Measurements from ENCODE around the gene PGAP1. TPM values are rescaled to one million over a fixed set of nuclear protein-coding genes. Genes with fewer than 3 reads are reported as not detected.

Gene PGAP1
- total RNA-seq, 4 donors from 2014 or later, result 15.8 to 26.6 (median 18.8) TPM

GRCh38 chr2:196959734-196960338 lies 33.3 kb upstream of the PGAP1 start:
- no peak for DNase-seq
- WGBS, 2 donors (ENCODE audit: low coverage in 1 of 2), result 50 to 73% methylated on average over 1 to 3 of the region's 3 CpGs
- TF ChIP-seq POLR2A (IDR thresholded peaks at IDR 0.05), result no peak
- TF ChIP-seq, protein P1, sequence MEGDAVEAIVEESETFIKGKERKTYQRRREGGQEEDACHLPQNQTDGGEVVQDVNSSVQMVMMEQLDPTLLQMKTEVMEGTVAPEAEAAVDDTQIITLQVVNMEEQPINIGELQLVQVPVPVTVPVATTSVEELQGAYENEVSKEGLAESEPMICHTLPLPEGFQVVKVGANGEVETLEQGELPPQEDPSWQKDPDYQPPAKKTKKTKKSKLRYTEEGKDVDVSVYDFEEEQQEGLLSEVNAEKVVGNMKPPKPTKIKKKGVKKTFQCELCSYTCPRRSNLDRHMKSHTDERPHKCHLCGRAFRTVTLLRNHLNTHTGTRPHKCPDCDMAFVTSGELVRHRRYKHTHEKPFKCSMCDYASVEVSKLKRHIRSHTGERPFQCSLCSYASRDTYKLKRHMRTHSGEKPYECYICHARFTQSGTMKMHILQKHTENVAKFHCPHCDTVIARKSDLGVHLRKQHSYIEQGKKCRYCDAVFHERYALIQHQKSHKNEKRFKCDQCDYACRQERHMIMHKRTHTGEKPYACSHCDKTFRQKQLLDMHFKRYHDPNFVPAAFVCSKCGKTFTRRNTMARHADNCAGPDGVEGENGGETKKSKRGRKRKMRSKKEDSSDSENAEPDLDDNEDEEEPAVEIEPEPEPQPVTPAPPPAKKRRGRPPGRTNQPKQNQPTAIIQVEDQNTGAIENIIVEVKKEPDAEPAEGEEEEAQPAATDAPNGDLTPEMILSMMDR (IDR thresholded peaks at IDR 0.05), result no peak
- TF ChIP-seq POLR2AphosphoS5 (IDR thresholded peaks at IDR 0.05), result no peak
- TF ChIP-seq EP300 (IDR thresholded peaks at IDR 0.05; ENCODE audit: low read depth), result no peak
- in situ Hi-C loops (cut with MboI; ENCODE audit: low pct_ligation_motif_present in 1 of 4, low pct_unique_long_range_greater_than_20kb in 1 of 4, low sequenced_read_pairs in 3 of 4), result no loop called here
- Histone ChIP-seq H3K4me3 (no peak overlapping the region), H3K9me3 (no peaks in the 10 kb centered on the region), H3K27ac (no peak overlapping the region), H3K36me3 (no peaks in the 10 kb centered on the region), H3K4me1 (no peaks in the 10 kb centered on the region), H3K27me3 (no peaks in the 10 kb centered on the region)
- intact Hi-C loops (cut with DNase I; ENCODE audit: low total_unique reads), result no loop called here

DNA sequence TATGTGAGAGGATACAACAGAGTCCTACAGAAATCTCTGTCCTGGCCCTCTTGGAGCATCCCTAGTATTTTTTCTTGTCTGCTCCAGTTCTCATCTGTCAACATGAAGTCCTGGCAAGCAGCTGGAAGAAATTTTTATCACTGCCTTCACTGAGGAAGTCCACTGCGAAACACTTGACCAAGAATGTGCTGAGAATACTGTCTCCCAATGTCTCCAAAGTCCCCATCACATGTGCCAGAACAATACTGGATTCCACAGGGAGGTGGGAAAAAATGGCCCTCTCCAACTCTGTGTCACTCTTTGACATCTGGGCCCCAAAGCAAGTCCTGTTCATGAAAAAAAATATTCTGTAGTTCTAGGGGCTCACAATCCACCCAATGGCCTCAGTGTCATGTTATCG lies 32.8 kb upstream of the PGAP1 start:
- intact Hi-C loops (cut with DNase I; ENCODE audit: low total_unique reads), result no loop called here
- WGBS, 2 donors (ENCODE audit: low coverage in 1 of 2), result 95% methylated on average over 2 of the region's 2 CpGs; no CpG with 5 or more reads in 1 of the 2 donors
- no peak overlapping the region for H3K27ac ChIP-seq

DNA sequence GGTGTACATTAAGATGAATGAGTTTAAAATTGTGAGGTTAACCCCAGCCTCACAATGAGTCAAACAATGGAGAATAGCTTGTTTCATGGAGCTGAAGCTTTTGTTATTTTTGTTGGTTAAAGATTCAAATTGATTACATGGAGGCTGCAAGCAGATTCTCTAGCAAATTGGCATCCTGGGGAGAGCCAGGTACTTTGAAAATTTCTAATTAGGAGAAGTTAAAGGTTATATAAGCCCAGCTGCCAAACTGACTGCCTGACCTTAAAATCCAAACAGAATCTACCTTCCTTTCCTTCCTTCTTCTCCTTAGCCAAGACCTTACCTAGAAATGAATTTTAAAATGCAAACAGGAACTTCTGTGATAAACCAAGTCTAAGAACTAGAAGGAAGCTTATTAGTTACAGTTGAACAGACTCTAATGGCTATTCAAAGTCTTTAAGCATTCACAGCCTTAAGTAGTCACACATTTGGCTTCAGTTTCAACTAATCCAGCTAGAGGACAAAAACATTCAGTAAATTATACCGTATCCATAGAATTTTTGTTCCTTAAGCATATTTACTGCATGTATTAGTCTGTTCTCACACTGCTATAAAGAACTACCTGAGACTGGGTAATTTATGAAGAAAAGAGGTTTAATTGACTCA lies 31.5 kb upstream of the PGAP1 start:
- intact Hi-C loops (cut with DNase I; ENCODE audit: low total_unique reads), result no loop called here
- Histone ChIP-seq H3K27ac (no peak overlapping the region), H3K9me3 (no peaks in the 10 kb centered on the region), H3K4me1 (no peaks in the 10 kb centered on the region), H3K4me3 (no peak overlapping the region), H3K27me3 (no peaks in the 10 kb centered on the region), H3K36me3 (no peaks in the 10 kb centered on the region)
- 75 to 93% methylated on average over 1 of the region's 1 CpG for WGBS, 2 donors (ENCODE audit: low coverage in 1 of 2)
- in situ Hi-C loops (cut with MboI; ENCODE audit: low pct_ligation_motif_present in 1 of 4, low pct_unique_long_range_greater_than_20kb in 1 of 4, low sequenced_read_pairs in 3 of 4), result no loop called here
- TF ChIP-seq POLR2A (IDR thresholded peaks at IDR 0.05), result no peak
- TF ChIP-seq, protein P1 (IDR thresholded peaks at IDR 0.05), result no peak
- TF ChIP-seq EP300 (IDR thresholded peaks at IDR 0.05; ENCODE audit: low read depth), result no peak
- TF ChIP-seq POLR2AphosphoS5 (IDR thresholded peaks at IDR 0.05), result no peak
- DNase-seq, result no peak

More for the DNA sequence above, 32.8 kb upstream of the PGAP1 start:
- no peaks in the 10 kb centered on the region for H3K27me3 ChIP-seq
- H3K9me3 ChIP-seq, result no peaks in the 10 kb centered on the region
- TF ChIP-seq POLR2AphosphoS5 (IDR thresholded peaks at IDR 0.05) (no peak), POLR2A (IDR thresholded peaks at IDR 0.05) (no peak), EP300 (IDR thresholded peaks at IDR 0.05; ENCODE audit: low read depth) (no peak)
- TF ChIP-seq, protein P1 (IDR thresholded peaks at IDR 0.05), result no peak
- no peaks in the 10 kb centered on the region for H3K36me3 ChIP-seq
- no peak overlapping the region for H3K4me3 ChIP-seq
- in situ Hi-C loops (cut with MboI; ENCODE audit: low pct_ligation_motif_present in 1 of 4, low pct_unique_long_range_greater_than_20kb in 1 of 4, low sequenced_read_pairs in 3 of 4), result no loop called here
- no peak for DNase-seq
- no peaks in the 10 kb centered on the region for H3K4me1 ChIP-seq

DNA sequence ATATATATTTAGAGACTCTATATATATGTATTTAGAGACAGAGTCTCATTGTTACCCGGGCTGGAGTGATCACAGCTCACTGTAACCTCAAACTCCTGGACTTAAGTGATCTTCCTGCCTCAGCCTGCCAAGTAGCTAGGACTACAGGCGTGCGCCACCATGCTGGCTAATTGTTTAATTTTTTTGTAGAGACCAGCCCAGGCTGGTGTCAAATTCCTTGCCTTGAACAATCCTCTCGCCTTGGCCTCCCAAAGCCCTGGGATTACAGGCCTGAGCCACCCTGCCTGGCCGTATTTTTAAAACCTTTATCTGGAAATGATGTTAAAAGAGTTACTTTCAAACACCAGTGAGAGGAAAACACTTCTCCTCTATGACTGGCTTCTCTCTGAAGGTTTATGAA lies 30.9 kb upstream of the PGAP1 start:
- Histone ChIP-seq H3K9me3 (no peaks in the 10 kb centered on the region), H3K27ac (no peak overlapping the region), H3K27me3 (no peaks in the 10 kb centered on the region), H3K4me1 (no peaks in the 10 kb centered on the region), H3K4me3 (no peak overlapping the region), H3K36me3 (no peaks in the 10 kb centered on the region)
- 93 to 96% methylated on average over 3 to 5 of the region's 5 CpGs for WGBS, 2 donors (ENCODE audit: low coverage in 1 of 2)
- TF ChIP-seq POLR2AphosphoS5 (IDR thresholded peaks at IDR 0.05) (no peak), EP300 (IDR thresholded peaks at IDR 0.05; ENCODE audit: low read depth) (no peak), POLR2A (IDR thresholded peaks at IDR 0.05) (no peak)
- TF ChIP-seq, protein P1 (IDR thresholded peaks at IDR 0.05), result no peak
- no peak for DNase-seq
- intact Hi-C loops (cut with DNase I; ENCODE audit: low total_unique reads), result no loop called here
- in situ Hi-C loops (cut with MboI; ENCODE audit: low pct_ligation_motif_present in 1 of 4, low pct_unique_long_range_greater_than_20kb in 1 of 4, low sequenced_read_pairs in 3 of 4), result no loop called here
